GM23338 (cell line): ENCODE measurements around the gene SIGLEC9.
A peak's percentile ranks its signal among the peaks of the same experiment; 100 is the strongest.

ENCODE experiments used
- CTCF ChIP-seq, 2 experiments: fragments of 200-600 bp in 1 of 2; sonication (generic) in 1 of 2; conservative IDR thresholded peaks; 2 replicates each; pipeline versions ENCODE4 v1.5.1 to v1.6.1; 2016 to 2017; ENCODE audit warnings: antibody characterized with exemption in 2 of 2, low read depth in 2 of 2, mild to moderate bottlenecking in 2 of 2, moderate library complexity in 1 of 2
- EZH2phosphoT487 ChIP-seq: fragments of 200-600 bp; sonication (generic); IDR thresholded peaks from one replicate; pipeline ENCODE4 v1.8.1; 2018; ENCODE audit warnings: antibody characterized with exemption; ENCODE audit not compliant: unreplicated experiment
- POLR2AphosphoS5 ChIP-seq: IDR thresholded peaks from 2 replicates; pipeline ENCODE4 v1.6.1; 2016; ENCODE audit warnings: antibody characterized with exemption, low read depth
- REST ChIP-seq: IDR thresholded peaks from one replicate; pipeline ENCODE4 v1.6.1; 2018; ENCODE audit warnings: antibody characterized with exemption; ENCODE audit not compliant: unreplicated experiment

- TF ChIP-seq CTCF (conservative IDR thresholded peaks at IDR 0.05; ENCODE audit: low read depth in 2 of 2) (peak; percentile 48 to 65; a peak in 3 of 4 replicates), EZH2phosphoT487 (no peak), POLR2AphosphoS5 (no peak), REST (no peak)
Observed at GRCh38 chr19:51096473-51097165, 28.1 kb upstream of the SIGLEC9 start.
